ENCODE data around the gene TNNC1.

The TNNC1 gene

DNA sequence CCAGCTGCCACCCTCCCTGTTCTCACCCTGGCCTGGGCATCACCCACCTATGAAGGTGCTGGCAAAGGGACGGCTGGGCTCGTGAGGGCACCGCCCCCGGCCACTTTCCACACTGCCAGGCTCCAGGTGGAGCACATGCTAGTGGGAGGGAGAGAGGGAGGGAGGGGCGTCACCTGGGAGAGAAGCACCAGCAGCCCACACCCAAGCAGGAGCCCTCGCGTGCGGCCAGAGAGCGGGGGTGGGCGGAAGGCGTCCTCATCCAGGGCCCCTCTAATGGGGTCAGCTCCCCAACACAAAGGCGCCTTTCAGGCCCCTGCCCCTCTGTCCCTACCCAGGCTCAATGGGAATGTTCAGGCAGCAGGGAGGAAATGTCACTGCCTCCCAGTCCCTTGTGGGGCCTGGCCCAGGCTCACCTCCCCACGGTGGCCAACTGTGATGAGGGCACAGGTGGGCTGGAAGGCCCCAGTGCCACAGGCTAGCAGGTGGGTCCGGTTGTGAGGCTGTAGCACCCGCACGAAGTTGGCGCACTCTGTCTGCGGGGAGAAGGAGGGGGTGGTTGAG, 12.0 kb downstream of the TNNC1 start:
- no peak for DNase-seq

DNA sequence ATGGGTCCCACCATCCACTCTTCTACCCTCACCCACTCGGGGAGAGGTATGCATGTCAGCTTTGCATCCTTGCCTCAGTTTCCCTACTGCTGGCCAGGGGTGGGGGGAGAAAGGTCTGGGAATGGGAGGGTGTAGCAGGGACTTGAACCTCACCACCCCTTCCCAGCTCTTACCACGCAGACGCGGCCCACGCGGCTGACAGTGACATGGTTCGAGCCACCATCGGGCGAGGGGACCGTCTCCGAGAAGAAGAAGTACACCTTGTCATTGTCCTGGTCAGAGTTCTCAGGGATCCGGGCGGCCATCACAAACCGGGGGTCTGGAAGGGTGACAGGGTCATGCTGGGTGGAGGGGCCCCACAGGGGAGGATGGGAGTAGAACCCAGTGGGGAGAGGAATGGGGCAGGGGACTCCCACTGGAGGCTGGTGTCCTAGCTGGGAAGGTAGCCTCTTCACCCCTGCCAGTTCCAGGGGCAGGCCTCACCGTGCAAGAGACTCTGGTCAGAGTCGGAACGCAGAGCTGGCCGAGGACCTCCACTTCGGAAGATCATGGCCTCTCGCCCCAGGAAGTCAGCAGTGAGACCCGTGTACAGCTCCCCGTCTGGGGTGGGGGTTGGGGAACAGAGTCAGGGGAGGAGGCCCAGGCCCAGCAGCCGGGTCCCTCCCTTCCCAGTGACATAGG, 12.6 kb downstream of the TNNC1 start:
- DNase-seq, result no peak

DNA sequence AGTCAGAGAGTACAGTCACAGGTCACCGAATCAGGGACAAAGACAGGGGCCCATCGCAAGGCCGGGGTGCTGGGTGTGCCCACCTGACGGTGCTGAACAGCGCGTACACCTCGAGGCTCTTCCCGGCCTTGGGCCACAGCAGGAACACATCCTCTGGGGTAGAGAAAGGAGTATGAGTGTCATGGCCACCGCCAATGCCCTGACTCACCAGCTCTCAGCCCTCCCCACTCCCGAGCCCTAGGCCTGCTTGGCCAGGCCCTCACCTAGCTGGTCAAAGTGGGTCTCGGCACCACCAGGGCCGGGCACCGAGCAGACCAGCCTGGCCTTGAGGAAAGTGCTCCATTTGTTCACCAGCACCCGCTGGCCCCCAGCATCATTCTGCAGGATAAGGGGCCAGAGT, 13.2 kb downstream of the TNNC1 start:
- DNase-seq, result no peak

DNA sequence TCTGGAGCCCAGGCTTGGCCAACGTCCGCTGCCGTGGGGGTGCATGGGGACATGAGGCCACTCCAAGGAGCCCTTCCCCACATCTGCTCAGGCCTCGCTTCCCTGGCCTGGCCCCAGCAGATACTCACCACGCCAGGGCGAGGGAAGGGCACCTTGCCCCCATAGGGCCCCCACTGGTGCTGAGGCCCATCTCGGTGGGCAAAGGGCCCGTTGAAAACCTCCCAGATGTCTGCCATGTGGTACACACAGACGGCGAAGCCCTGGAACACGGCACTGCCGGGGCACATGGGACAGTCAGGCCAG, 13.6 kb downstream of the TNNC1 start:
- DNase-seq, result no peak

DNA sequence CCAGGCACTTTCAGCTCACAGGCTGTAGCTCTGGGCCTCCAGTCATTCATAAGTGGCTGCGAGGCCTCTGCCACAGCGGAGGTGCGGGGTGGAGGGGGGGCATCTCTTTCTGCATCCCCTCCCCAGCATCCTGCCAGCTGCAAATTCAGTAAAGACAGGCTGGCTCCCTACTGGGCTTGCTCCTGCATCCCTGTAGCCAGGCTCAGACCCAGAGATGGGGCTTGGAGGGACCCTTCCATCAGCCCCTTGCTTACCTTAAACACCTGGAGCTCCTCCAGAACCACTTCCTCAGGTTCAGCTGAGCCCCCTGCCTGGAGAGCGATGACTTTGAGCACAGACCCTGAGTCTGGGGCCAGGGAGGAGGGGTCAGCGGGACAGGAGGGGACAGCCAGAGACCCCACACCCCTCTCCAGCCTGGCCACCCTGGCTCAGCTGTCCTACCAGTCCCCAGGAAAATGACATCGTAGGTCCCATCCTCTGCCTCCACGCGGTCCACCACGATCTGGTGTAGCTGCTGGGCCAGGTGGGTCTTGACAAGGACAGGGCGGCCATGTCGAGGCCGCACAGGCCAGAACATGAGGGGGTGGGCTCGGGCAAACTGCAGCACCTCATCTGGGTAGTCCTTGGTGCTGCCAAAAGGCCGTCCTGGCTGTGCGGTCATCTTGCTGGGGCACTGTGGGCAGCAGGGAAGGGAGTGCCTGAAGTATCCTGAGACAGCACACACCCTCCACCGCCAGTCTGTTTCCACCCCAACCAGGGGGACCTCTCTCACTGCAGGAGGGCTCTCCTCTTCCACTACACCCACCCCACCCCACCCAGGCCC, 14.2 kb downstream of the TNNC1 start:
- no peak for DNase-seq

DNA sequence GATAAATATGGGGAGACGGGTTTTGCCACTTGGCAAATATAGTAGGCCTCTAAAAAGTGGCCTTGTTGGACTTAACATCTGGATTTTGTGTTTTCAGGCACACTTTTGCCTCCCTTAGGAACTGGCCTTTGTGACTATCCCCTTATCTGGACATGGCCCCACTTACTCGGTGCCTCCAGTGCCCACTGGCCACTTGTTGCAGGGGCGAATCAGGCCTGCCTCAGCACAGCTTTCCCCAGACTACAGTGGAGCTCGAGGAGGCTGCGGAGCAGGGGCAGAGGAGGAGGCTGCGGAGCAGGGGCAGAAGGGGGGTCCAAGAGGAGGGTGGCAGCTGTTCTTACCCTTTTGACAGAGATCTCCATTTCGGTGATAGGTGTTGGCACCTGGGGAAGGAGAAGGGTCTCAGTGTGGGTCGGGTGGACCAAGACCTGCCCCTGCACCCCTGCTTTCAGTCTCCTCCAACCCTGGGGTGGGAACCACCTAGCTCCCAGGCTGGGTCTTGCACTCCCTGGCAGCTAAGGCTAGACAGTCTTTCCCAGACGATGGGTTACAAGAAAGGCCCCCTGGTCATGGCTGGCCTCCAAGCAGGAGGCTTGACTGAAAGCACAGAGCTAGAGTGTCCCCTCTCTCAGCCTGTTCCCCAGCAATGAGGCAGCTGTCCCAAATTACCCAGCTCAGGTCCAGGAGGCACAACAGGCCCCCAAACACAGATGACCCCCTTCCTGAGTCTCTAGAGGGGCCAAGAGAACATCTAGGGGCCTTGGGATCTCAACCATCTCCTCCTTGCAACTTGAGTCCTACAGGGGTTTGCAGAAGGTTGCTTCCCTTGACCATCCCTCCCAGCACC, 15.0 kb downstream of the TNNC1 start:
- DNase-seq, result no peak

DNA sequence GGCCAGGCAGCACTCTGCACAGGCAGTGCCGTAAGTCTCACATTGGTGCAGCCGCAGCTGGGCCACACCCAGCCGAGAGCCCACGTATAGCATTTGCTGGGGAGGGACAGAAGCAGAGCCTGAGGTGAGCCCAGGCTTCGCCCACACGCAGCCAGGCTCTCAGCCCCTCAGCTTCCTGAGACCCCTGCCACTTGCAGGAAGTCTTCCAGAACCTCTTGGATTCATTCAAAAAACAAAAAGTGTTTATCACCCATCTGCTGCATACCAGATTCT, 15.8 kb downstream of the TNNC1 start:
- no peak for DNase-seq

DNA sequence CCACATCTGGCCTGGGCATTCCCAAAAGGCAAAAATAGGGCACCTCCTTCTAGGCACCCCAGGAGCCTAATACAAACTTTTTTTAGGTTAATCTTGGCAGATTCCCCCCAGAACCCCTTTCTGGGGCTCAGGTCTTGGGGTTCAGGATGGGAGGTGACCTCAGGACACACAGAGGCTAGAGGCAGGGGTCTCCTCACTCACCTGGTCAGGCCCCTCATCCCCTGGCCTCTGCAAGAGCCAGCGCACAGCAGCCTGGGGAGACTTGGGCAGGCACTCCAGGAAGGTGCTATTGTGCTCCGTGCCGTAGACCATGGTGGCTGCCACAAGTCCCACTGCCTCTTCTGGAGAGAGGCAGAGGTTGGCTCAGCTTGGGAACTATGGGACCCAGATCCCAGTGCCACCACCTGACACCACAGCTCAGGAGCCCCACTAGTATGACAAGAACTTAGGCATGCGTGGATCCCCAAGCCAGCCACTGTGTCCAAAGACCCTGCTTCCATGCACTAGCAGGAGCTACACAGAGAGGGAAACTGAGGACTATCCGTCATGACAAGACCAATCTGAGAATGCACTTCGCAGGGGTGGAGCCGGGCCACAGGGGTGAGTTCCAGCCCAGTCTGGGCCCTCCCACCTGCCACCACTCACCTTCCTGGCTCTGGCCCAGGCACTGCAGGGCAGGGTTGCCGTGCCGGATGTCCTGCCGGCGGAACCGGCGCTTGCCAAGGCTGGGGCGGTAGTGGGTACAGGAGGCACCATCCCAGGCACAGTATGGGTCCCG, 16.3 kb downstream of the TNNC1 start:
- DNase-seq, result no peak

DNA sequence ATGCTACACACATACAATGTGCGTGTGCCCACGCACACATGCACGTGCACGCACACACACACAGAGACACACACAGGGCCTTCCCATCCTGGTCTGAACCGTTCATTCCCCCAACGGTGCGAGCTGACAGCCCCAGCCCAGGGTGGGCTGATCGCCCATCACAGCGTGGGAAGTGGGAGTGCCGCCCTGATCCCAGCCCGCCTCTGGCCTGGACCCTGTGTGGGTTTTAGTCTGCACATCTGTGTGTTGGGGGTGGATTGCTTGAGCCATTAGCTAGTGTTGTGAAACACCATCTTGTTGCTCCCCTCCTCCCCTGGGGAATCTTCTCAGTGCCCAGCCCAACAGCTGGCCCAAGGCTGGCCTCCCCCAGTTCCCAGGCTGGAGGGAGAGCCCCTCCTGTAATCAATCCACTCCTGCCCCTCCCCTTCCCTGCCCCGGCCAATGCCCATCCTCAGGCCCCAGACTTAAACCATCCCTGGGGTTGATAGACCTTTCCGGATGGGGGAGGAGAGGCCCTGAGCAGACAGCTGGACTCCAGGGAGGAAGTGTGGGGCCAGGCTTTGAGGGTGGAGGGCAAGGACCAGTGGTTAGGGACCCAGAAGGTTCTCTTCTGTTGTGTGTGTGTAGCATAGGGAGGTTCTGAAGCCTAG, 17.2 kb downstream of the TNNC1 start:
- no peak for DNase-seq

DNA sequence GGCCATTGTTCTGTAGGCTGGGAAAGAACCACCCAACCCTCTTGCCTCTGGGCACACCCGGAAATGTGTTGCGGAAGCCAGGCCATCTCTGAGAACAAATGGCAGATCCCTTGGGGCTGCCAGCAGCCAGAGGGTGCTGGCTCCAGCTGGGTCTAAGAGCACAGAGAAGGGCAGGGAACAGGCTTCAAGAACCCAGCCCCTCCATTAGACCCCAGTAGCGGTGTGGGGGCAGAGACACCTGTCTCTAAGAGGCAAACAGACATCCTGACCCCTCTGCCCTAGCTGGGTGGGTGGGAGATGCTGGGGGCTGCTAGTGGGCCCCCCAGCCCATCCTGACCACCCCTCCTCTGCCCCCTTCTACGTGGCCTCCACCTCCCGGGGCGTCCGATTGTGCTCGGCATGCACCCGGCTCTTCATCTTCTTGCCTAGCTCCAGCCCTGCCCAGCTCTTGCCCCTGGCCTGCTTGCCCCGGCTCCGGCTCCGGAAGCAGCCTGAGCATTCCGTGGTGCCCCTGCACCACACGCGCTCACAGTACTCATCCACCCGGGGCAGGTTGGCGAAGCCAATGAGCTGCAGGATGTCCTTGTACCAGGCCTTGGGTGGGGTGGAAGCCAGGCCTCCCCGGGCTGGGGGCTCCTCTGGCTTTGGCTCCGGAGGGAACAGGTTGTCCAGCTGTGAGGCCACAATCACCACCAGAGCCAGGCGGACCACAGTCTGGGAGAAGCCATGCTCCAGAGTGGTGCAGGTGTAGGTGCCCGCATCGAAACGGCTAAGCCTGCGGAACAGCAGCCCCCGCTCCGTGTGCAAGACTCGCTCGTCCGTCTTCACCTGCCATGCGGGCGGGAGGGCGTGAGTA, 18.4 kb downstream of the TNNC1 start:
- no peak for DNase-seq

DNA sequence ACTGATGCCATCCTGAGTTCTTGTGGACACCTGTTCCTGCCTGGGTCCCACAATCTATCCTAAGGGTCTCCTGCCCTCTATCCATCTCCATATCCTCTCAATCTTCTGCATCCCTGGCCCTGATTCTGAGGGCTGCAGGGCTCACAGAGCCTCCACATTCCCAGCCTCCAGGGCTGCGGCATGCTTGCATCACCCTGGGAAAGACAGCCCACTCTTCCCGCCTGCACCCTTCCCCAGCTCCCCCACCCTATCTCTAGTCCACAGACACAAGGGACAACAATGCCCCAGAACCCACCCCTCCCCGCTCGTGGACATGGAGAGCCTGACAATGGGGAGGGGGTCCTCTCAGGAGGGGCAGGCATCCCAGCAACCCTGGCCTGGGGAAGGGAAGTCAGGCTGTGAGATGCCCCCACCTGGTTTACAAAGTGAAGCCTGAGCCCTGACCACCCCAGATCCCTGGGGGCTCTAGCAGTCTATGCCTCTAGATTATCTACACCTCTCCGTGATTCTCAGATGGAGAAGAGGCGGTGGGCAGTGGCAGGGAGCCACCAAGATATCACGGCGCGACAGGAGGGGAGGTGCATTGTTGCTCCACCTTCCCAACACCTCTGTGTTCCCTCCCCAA, 19.2 kb downstream of the TNNC1 start:
- no peak for DNase-seq

DNA sequence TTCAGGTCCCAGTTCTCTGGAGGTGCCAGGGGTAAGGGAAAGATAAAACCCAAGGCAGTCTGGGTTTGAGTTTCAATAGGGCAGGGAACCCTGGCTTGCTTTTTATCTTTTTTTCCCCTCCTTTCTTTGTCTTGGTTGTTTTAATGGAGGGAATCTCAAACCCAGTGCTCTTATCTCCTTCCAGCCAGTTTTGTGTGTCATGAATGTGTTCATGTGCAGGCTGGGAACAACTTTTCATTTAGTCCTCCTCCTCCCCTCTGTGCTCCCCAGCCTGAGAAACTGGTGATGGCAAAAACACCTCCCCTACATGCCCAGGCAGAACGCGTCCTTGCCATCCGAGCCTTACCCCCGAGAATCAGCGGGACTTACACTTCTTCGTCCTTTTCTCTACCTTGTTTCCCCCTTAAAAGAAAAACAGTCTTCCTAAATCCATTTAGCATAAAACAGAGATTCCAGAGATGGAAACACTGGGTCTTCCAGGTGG, 19.8 kb downstream of the TNNC1 start:
- no peak for DNase-seq

DNA sequence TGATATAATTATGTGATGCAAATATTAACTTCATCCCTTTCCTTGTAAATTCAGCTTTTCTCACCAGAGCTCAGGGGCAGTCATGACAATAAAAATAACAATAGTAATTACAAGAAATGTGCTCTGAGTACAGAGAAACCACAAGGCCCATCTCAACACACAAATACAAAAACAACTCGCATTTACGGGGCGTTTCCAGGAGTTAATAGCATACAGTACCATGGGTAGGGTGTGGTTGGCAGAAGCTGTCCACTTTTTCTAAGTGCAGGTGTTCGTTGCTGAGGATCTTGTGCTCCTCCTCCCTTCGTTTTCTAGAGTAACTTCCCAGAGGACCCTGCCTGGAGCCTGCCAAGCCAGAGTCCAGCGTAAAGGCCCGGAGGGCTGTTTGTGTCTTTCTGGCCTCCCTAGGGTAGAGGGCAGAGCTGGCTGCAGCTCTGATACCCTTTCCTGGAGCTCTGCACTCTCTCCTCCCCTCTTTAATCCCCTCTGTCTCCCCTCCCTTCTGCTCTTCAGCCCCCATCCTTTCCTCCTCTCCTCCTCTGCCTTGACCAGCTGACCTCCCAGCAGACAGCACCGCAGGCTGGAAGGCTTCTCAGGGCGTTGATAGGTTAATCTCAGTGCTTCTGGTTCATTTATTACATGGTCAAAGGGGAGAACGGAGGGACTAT, 20.4 kb downstream of the TNNC1 start:
- no peak for DNase-seq

DNA sequence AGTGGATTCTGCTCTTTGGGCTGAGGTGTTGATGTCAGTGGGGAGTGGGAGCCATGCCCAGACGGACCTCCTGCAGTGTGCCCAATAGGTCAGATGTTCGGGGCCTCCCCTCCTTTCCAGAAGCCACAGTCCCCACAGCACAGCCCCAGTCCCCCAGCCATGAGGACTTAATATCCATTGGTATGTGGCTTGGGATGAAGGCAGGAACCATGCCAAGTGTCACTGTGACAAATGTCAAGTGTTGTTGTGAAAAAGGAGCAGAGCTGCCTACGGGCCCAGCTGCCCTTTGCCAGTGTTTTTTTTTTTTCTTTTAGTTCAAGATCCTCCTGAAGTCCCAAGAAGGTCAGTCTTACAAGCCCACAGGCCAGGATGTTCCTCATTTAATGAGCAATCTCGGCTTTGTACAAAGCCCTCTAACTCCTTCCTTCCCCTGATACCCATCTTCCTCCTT, 21.1 kb downstream of the TNNC1 start:
- no peak for DNase-seq

DNA sequence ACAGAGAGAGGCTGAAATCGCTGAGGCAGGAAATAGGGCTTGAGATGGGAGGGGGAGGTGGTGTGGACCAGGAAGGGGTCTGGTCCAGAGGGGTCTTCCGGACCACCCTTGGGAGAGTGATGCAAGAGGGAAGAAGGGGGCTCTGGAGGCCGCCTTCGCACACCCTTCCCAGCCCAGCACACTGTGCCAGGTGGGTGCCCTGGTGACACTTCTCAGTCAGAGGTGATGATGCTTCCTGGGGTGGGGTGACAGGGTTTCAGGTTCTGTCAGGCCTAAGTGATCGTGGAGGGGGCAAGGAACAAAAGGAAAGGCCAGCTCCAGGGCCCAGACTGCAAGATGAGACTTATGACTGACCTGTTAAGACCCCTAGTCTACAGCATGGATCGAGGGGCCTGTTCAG, 21.6 kb downstream of the TNNC1 start:
- no peak for DNase-seq

DNA sequence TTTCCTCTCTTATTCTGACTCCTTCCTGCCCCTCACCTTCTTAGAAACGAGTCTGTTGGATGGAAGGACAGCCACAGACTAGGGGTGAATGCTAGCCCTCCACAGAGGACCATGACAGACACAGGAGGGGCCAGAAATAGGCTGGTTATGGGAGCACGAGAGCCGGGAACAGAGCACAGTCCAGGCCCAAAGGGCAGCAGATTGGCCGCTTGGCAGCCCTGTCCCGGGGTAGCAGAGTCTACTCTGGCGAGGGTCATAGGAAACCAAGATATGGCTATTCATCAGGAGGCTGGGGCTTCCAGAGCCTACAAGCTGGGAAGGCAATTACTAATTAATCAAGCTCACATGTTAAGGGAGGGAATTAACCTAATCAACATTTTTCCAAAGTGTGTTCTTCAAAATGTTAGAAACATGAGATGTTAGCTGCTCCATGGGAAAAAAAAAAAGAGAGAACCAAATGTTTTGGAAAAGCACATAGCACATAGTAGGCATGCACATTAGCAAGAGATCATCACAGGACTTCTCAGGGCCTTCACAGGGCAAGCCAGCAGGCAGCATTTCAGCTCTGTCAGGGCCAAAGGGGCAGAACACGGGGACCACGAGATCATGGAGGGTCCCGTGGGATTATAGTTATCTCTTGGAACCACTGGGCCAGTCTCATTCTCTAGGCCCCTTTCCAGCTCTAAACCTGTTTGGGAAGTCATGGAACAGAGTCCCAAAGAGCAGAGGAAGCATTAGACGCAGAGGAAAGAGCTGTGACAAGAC, 22.2 kb downstream of the TNNC1 start:
- DNase-seq, result no peak

DNA sequence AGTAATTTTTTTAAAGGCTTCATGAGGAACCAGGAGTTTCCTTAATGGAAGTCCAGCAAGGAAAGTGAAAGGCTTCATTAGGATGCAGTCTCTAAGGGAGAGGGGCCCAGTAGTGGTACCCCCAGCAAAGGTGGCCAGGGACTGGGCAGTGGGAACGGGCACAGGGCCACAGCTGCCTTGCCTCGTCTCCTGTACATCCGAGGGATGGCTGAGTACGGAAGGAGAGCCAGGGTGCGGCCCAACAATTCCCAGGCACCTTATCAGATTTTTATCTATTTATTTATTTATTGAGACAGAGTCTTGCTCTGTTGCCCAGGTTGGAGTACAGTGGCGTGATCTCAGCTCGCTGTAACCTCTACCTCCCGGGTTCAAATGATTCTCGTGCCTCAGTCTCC, 23.4 kb downstream of the TNNC1 start:
- no peak for DNase-seq

DNA sequence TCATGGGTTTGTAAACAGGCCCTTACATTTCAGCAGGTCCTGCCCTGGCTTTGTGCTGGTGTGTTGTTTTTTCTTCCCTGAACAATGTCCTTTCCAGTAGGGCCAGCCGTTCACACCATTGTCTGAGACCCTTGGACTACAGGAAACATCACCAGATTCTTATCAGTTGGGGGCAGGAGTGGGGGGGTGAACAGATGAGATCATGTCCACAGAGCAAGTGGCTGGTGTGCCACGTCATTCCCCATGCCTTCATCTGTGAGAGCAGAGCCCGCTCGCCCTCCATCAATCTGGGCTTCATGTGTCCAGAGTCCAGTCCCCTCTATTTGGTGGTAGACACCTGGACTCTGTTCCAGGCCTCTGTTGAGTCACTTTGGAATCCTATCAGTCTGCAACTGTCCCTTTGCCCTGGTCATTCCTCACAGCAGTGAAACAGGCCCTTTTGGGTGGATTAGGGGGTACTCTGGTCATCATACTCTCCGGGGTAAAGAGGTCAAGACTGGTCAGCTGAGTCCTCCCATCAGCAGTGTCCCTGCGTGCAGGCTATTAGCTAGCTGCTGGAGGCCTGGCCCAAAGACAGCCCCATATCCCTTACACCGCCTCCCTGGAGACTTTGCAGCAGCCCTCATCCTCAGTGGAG, 23.9 kb downstream of the TNNC1 start:
- no peak for DNase-seq

DNA sequence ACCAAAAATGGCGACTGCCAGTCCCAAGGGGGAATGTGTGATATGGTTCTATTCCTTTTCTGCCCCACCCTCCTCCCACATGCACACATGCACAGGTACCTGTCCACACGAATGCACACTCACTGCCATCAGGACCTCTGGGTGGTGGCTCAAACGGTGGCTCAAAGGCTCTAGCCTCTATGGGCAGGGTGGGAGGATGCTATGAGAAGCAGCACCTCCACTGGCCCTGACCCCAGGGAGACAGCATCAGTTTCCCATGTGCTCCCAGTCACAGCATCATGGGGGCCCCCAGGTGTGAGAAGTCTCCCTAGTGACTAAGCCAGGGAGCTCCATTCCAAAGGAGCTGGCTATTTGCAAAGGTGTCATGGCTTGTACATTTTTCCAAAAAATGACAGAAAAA, 24.8 kb downstream of the TNNC1 start:
- DNase-seq, result no peak

Measured in SHP77 (cell line).